ACHN (cell line): ENCODE results near the gene RAPGEFL1.
A peak's percentile ranks its signal among the peaks of the same experiment; 100 is the strongest.
"Not testable (repeated sequence)": the region's sequence is repeated elsewhere in the genome, so short reads cannot be mapped to it uniquely, and the experiment has no call there.

Experiments used
- DNase-seq: peaks from one replicate; pipeline ENCODE4 v3.0.0-alpha.2; 2015
- in situ Hi-C: cut with HindIII; loops from 2 replicates; pipeline ENCODE4 v1.10.0; 2017; ENCODE audit warnings: low sequenced_read_pairs, low pct_ligation_motif_present, low pct_unique_long_range_greater_than_20kb

Gene RAPGEFL1, protein sequence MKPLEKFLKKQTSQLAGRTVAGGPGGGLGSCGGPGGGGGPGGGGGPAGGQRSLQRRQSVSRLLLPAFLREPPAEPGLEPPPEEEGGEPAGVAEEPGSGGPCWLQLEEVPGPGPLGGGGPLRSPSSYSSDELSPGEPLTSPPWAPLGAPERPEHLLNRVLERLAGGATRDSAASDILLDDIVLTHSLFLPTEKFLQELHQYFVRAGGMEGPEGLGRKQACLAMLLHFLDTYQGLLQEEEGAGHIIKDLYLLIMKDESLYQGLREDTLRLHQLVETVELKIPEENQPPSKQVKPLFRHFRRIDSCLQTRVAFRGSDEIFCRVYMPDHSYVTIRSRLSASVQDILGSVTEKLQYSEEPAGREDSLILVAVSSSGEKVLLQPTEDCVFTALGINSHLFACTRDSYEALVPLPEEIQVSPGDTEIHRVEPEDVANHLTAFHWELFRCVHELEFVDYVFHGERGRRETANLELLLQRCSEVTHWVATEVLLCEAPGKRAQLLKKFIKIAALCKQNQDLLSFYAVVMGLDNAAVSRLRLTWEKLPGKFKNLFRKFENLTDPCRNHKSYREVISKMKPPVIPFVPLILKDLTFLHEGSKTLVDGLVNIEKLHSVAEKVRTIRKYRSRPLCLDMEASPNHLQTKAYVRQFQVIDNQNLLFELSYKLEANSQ

GRCh38 chr17:40177275-40177874 lies at the start of gene RAPGEFL1:
RAPGEFL1 (plus strand) TSS chr17:40177470; CDS start chr17:40177862, 392 bp downstream.
- DNase-seq, result peak; percentile 70

GRCh38 chr17:40129498-40129897 lies 47.8 kb upstream of the RAPGEFL1 start:
- in situ Hi-C loops, result no loop called here
- DNase-seq, result no peak

More at GRCh38 chr17:40177275-40177874, at the start of gene RAPGEFL1:
- in situ Hi-C loops, result loop anchor here (10.0 kb wide), 1 partner anchor 73 kb away; the partner anchor contains the start of gene NR1D1

DNA sequence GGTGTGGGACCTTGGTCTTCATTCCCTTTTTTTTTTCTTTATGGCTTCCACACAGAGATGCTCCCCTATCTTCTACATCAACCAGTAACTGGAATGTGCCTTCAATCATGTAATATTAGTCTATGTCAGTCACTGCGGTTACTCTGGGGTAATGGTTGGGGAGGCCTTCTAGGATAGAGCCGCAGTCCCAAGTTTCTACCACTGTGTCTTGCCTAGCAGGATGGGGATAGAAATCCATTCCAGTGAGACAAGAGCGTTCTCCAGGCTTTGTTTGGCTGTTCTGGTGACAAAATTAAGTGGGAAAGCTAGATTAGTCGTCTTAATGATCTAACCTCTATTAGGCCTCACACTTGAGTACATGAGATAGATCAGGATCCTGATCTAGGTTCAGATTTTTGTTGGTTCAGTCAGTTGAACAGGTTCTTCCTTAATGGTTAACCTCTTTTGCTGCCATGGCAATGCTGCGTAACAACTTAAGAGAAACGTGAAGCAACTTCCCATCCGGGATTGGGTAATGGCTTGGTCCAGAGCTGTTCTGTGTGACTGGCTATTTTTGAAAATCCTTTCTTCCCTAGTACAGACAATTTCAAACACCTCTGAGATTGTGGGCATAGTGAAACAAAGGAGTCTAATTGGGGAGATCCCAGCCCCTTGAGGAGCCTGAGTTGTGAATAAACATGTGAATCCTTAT lies 46.8 kb upstream of the RAPGEFL1 start:
- in situ Hi-C loops, result no loop called here
- DNase-seq, result no peak

GRCh38 chr17:40134184-40134583 lies 43.1 kb upstream of the RAPGEFL1 start:
- DNase-seq, result no peak
- in situ Hi-C loops, result no loop called here

DNA sequence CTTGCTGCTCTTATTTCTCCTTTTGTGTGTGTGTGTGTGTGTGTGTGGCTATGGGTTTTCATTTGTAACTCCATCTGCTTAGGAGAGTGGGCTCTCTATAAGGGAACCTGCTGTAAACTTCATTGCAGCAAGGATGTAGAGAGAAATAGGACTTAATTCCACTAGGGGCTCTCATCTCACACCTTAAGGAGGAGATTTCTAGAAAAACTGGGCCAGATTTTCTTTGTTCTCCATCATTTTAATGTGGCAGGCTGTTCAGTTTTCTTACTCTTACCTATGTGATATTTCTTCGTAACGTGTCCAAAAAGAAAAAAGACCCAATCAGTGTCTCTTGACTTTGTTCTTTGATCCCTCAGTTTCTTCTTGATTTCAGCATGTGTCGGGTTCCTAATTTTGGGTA lies 41.5 kb upstream of the RAPGEFL1 start:
- no peak for DNase-seq
- in situ Hi-C loops, result no loop called here

- in situ Hi-C loops, result no loop called here
Observed at GRCh38 chr17:40139566-40140058, 37.7 kb upstream of the RAPGEFL1 start.

DNA sequence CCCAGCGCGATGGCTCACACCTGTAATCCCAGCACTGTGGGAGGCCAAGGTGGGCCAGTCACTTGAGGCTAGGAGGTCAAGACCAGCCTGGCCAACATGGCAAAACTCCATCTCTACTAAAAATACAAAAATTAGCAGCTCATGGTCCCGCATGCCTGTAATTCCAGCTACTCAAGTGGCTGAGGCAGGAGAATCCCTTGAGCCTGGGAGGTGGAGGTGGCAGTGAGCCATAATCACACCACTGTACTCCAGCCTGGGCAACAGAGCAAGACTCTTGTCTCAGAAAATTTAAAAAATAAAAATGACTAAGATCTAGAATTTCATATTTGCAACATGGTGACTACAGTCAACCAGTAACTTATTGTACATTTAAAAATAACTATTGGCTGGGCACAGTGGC lies 34.1 kb upstream of the RAPGEFL1 start:
- in situ Hi-C loops, DNase-seq: not testable (repeated sequence)

More at GRCh38 chr17:40139566-40140058, 37.7 kb upstream of the RAPGEFL1 start:
- no peak for DNase-seq

DNA sequence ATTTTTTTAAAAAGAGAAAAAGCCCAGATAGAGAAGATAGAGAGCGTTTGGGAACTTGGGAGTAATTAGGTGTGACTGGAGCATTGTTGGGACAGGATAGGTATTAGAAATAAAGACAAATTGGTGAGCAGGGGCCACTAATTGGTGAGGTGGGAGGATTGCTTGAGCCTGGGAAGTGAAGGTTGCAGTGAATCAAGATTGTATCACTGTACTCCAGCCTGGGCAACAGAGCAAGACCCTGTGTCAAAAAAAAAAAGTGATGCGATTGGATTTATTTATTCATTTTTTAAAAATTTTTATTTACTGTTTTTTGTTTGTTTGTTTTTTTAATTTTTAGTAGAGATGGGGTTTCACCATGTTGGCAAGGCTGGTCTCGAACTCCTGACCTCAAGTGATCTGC lies 31.8 kb upstream of the RAPGEFL1 start:
- no peak for DNase-seq
- in situ Hi-C loops, result no loop called here

- DNase-seq, result no peak
- in situ Hi-C loops, result no loop called here
Observed at GRCh38 chr17:40148527-40148926, 28.7 kb upstream of the RAPGEFL1 start.

GRCh38 chr17:40150276-40150675 lies 27.0 kb upstream of the RAPGEFL1 start:
- DNase-seq, result no peak
- in situ Hi-C loops, result no loop called here

DNA sequence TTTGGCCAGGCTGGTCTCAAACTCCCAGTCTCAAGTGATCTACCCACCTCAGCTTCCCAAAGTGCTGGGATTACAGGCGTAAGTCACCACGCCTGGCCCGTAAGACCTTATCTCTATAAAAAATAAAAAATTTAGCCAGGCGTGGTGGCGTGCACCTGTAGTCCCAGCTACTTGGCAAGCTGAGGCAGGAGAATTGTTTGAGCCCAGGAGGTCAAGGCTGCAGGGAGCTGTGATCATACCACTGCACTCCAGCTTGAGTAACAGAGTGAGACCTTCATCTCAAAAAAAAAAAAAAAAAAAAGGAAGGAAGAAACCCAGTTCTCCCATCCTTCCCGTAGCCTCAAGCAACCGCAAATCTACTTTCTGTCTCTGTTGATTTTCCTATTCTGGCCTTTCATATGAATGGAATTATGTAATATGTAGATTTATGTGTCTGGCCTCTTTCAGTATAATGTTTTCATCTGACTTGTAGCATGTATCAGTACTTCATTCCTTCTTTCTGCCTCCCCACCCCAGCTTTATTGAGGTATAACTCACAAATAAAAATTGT lies 25.8 kb upstream of the RAPGEFL1 start:
- no peak for DNase-seq
- in situ Hi-C loops, result no loop called here

DNA sequence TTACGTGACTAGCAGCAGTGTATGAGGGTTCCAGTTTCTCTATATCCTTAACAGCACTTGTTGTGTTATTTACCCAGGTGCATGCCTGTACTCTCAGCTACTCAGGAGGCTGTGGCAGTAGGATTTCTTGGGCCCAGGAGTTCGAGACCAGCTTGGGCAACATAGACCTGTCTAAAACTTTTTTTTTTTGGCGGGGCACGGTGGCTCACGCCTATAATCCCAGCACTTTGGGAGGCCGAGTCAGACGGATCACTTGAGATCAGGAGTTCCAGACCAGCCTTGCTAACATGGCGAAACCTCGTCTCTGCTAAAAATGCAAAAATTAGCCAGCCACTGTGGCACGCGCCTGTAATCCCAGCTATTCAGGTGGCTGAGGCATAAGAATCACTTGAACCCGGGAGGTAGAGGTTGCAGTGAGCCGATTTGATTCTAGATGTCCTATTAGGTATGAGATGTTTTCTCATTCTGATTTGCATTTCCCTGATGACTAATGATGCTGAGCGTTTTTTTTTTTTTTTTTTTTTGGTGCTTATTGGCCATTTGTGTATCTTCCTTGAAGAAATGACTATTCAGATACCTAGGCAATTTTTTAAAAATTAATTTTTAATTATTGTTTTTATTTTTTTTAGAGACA lies 23.6 kb upstream of the RAPGEFL1 start:
- in situ Hi-C loops, result no loop called here

GRCh38 chr17:40157973-40158372 lies 19.3 kb upstream of the RAPGEFL1 start:
- DNase-seq, result no peak
- in situ Hi-C loops, result no loop called here

More for the DNA sequence above, 23.6 kb upstream of the RAPGEFL1 start:
- no peak for DNase-seq

DNA sequence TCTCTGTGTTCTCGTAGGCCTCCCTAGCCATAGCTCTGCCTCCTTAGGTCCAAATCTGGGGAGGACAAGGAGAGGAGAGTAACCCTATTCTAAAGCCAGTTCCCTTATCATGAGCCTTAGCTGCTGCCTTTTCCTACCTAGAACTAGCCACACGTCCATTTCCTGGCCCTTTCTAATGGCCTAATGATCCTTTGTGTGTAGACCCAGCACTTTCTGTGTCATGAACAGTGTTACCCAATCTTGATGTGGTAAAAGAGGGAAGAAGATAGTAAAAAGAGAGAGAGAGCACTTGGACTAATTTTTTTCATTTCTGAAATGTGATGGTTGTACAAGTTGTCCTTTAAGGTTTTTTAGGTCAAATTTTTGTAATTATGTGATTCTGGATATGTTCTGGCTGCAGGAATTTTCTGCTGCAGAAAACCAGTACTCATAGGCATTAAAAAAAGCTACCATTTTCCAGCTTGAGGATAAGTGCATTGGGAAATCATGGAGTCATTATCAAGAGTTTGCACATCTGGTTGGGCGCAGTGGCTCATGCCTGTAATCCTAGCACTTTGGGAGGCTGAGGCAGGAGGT lies 18.7 kb upstream of the RAPGEFL1 start:
- in situ Hi-C loops, result no loop called here
- DNase-seq, result no peak

DNA sequence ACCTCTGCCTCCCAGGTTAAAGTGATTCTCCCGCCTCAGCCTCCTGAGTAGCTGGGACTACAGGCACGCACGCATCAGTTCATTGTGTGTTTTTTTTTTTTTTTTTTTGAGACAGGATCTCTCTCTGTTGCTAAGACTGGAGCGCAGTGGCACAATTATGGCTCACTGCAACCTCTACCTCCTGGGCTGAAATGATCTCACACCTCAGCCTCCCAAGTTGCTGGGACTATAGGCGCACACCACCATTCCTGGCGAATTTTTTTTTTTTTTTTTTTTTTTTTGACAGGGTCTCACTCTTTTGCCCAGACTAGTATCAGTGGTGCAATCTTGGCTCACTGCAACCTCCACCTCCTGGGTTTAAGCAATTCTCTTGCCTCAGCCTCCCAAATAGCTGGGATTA lies 17.8 kb upstream of the RAPGEFL1 start:
- in situ Hi-C loops, result no loop called here
- no peak for DNase-seq

- no peak for DNase-seq
- in situ Hi-C loops, result no loop called here
Observed at GRCh38 chr17:40167685-40168261, 9.5 kb upstream of the RAPGEFL1 start.

- in situ Hi-C loops, result no loop called here
- DNase-seq, result peak; percentile 83
Observed at GRCh38 chr17:40168262-40168832, 8.9 kb upstream of the RAPGEFL1 start.
